Transverse colon (tissue), 4 donors: ENCODE results near the gene TAC1. TPM values are rescaled to one million over a fixed set of nuclear protein-coding genes. Genes with fewer than 3 reads are reported as not detected.

Experiments used
- DNase-seq: peaks from one replicate; pipeline ENCODE4 v3.0.0-alpha.2; 2019
- H3K27ac ChIP-seq, 4 donors: fragments of 200-600 bp; sonication (generic); 2 replicates each; pipeline ENCODE4 v1.5.1; 2016 to 2018; ENCODE audit warnings: inconsistent platforms in 4 of 4
- H3K27me3 ChIP-seq: fragments of 200-600 bp; sonication (generic); 2 replicates; pipeline ENCODE4 v1.5.1; 2017; ENCODE audit warnings: inconsistent platforms
- H3K36me3 ChIP-seq, 4 donors: fragments of 200-600 bp; sonication (generic); 2 replicates each; pipeline ENCODE4 v1.5.1; 2017 to 2019; ENCODE audit warnings: inconsistent platforms in 4 of 4
- H3K4me1 ChIP-seq, 4 donors: fragments of 200-600 bp; sonication (generic); 2 replicates each; pipeline ENCODE4 v1.5.1; 2017 to 2020; ENCODE audit warnings: inconsistent platforms in 4 of 4
- H3K4me3 ChIP-seq, 4 donors: fragments of 200-600 bp; sonication (generic); 1 replicate in 1 of 4; 2 replicates in 3 of 4; pipeline versions ENCODE4 v1.5.1 to v1.6.1; 2017 to 2019; ENCODE audit warnings: inconsistent platforms in 4 of 4
- H3K9me3 ChIP-seq, 2 donors: fragments of 200-600 bp; sonication (generic); 2 replicates each; pipeline ENCODE4 v1.5.1; 2017 to 2019; ENCODE audit warnings: inconsistent platforms in 2 of 2
- EP300 ChIP-seq: sonication (generic); formaldehyde crosslinking; IDR thresholded peaks from one replicate; pipeline ENCODE4 v1.6.1; 2017; ENCODE audit warnings: antibody characterized with exemption, low read depth
- POLR2A ChIP-seq: fragments of 450-650 bp; IDR thresholded peaks from one replicate; pipeline ENCODE4 v1.6.1; 2016; ENCODE audit warnings: antibody characterized with exemption, mild to moderate bottlenecking, moderate library complexity
- POLR2AphosphoS5 ChIP-seq, 3 donors: sonication (generic); formaldehyde crosslinking; IDR thresholded peaks; one replicate each; pipeline ENCODE4 v1.6.1; 2016; ENCODE audit warnings: antibody characterized with exemption in 3 of 3
- WGBS, 2 donors: methylation state at CpG; one replicate each; pipeline ENCODE4 v1.1.5; 2018; ENCODE audit warnings: low coverage in 1 of 2; 5-methylcytosine and 5-hydroxymethylcytosine counted together
- in situ Hi-C, 4 donors: fragments of 200-750 bp; cut with MboI; loops; one replicate each; pipeline versions ENCODE4 v1.15.0 to v1.15.1; 2017; ENCODE audit warnings: low sequenced_read_pairs in 3 of 4, low pct_ligation_motif_present in 1 of 4, low pct_unique_long_range_greater_than_20kb in 1 of 4
- intact Hi-C: fragments of 100-400 bp; cut with DNase I; formaldehyde crosslinking; loops from one replicate; pipeline ENCODE4 v1.15.1; 2023; ENCODE audit warnings: low total_unique reads
- total RNA-seq, 4 donors: library from RNA; depleted of rRNA; stranded (reverse); fragments of >200 nt; gene quantifications; one replicate each; pipeline ENCODE4 v1.1.0, GENCODE V29; 2016
- TF ChIP-seq, protein P1 (sequence below), 5 experiments: fragments of 200-600 bp in 3 of 5; fragments of 450-650 bp in 2 of 5; sonication (generic) in 3 of 5; IDR thresholded peaks; 1 replicate in 2 of 5; 2 replicates in 3 of 5; pipeline ENCODE4 v1.5.1; 2016 to 2017; ENCODE audit warnings: antibody characterized with exemption in 5 of 5, inconsistent platforms in 3 of 5, mild to moderate bottlenecking in 2 of 5, moderate library complexity in 1 of 5

TAC1 gene
- 1 to 10 TPM in 2 of 4 donors, not detected in 2; 2.7 to 4.0 TPM for total RNA-seq

DNA sequence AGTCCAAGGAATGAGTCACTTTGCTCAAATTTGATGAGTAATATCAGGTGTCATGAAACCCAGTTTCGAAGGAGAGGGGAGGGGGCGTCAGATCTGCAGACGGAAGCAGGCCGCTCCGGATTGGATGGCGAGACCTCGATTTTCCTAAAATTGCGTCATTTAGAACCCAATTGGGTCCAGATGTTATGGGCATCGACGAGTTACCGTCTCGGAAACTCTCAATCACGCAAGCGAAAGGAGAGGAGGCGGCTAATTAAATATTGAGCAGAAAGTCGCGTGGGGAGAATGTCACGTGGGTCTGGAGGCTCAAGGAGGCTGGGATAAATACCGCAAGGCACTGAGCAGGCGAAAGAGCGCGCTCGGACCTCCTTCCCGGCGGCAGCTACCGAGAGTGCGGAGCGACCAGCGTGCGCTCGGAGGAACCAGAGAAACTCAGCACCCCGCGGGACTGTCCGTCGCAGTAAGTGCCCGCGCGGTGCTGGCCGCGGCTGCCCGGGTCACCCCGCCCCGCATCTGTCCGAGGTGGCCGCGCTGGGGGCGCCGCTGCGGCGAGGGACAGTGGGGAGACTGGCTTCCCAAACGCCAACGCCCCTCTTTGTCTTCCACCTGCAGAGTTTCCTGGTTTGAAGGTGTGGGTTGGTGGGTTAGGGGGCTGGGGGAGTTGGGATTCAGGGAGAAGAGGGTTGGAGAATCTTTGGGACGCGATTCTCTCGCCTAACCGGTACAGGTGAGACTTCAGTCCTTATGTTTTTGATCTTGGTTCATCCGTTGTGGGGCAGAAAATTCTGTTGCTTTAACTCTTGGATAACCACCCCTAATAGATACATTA, at the start of gene TAC1:
Gene TAC1 (plus strand): TSS at position 351 of the 829 bp plus-strand sequence. CDS start 527 bp downstream, outside the sequence.
- 5 to 19% methylated on average over 4 to 57 of the region's 57 CpGs for WGBS, 2 donors
- Histone ChIP-seq H3K4me3 (peak within 1 kb of the TSS in 3 of 4 donors; percentile 2 to 44 (median 4)), H3K4me1 (peaks cover 0 to 25% (median 12%) of the 10 kb centered on the region in 4 donors), H3K27me3 (peaks cover 83% of the 10 kb centered on the region), H3K27ac (no peak within 1 kb of the TSS), H3K36me3 (no peaks in the 10 kb centered on the region), H3K9me3 (no peaks in the 10 kb centered on the region)
- in situ Hi-C loops (no loop called here), intact Hi-C loops (no loop called here)
- TF ChIP-seq POLR2A (no peak), POLR2AphosphoS5 (IDR thresholded peaks at IDR 0.05) (no peak), EP300 (no peak)
- TF ChIP-seq, protein P1, sequence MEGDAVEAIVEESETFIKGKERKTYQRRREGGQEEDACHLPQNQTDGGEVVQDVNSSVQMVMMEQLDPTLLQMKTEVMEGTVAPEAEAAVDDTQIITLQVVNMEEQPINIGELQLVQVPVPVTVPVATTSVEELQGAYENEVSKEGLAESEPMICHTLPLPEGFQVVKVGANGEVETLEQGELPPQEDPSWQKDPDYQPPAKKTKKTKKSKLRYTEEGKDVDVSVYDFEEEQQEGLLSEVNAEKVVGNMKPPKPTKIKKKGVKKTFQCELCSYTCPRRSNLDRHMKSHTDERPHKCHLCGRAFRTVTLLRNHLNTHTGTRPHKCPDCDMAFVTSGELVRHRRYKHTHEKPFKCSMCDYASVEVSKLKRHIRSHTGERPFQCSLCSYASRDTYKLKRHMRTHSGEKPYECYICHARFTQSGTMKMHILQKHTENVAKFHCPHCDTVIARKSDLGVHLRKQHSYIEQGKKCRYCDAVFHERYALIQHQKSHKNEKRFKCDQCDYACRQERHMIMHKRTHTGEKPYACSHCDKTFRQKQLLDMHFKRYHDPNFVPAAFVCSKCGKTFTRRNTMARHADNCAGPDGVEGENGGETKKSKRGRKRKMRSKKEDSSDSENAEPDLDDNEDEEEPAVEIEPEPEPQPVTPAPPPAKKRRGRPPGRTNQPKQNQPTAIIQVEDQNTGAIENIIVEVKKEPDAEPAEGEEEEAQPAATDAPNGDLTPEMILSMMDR (IDR thresholded peaks at IDR 0.05): no peak
- DNase-seq: no peak

DNA sequence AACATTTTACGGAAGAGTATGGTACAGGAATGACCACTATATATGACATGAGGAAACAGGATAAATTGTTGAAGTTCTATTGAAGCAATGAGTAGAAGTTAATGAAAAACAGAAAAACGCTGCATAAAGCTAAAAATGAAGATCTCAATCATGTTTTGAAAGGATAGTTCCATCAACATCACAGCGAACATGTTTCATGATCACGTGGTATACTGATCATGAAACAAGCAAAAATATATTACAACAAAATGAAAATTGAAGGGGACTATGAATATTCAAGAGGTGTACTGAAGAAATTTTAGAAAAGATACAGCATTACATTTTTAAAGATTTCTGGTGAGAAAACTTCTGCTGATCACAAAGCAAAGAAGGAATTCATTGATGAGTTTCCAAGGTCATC, 45.9 kb upstream of the TAC1 start:
- in situ Hi-C loops: no loop called here
- no peaks in the 10 kb centered on the region for H3K27me3 ChIP-seq
- no peaks in the 10 kb centered on the region for H3K36me3 ChIP-seq
- WGBS, 2 donors: 58 to 70% methylated on average over 3 to 4 of the region's 4 CpGs
- no peaks in the 10 kb centered on the region for H3K4me1 ChIP-seq
- no peak overlapping the region for H3K4me3 ChIP-seq
- no peak for DNase-seq
- no peaks in the 10 kb centered on the region for H3K9me3 ChIP-seq
- no peak for TF ChIP-seq EP300
- TF ChIP-seq POLR2AphosphoS5 (IDR thresholded peaks at IDR 0.05): no peak
- TF ChIP-seq, protein P1 (IDR thresholded peaks at IDR 0.05): no peak
- no peak for TF ChIP-seq POLR2A
- no peak overlapping the region for H3K27ac ChIP-seq
- intact Hi-C loops: no loop called here

GRCh38 chr7:97693586-97693985, 38.3 kb upstream of the TAC1 start:
- no peaks in the 10 kb centered on the region for H3K9me3 ChIP-seq
- H3K36me3 ChIP-seq: no peaks in the 10 kb centered on the region
- no peaks in the 10 kb centered on the region for H3K27me3 ChIP-seq
- H3K4me3 ChIP-seq: no peak overlapping the region
- peak; percentile 26 for DNase-seq
- H3K27ac ChIP-seq: no peak overlapping the region
- TF ChIP-seq POLR2AphosphoS5 (IDR thresholded peaks at IDR 0.05): no peak
- no peak for TF ChIP-seq EP300
- TF ChIP-seq, protein P1 (IDR thresholded peaks at IDR 0.05): no peak
- TF ChIP-seq POLR2A: no peak
- in situ Hi-C loops (no loop called here), intact Hi-C loops (no loop called here)
- 40 to 55% methylated on average over 1 of the region's 1 CpG for WGBS, 2 donors
- H3K4me1 ChIP-seq: no peaks in the 10 kb centered on the region

DNA sequence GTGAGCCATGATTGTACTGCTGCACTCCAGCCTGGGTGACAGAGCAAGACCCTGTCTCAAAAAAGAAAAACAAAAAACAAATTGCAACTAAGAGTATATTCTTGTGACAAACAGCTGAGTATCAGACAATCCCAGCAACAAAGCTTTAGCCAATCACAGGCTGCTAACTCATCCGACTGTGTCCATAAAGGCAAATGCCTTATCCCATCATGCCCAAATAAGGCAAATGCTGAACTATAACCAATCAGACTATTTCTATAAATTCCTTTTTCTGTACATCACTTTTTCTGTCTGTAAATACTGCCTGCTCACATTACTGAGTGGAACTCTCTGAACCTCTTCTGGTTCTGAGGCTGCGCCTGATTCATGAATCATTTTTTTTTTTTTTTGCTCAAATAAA, 37.5 kb upstream of the TAC1 start:
- Histone ChIP-seq H3K36me3 (no peaks in the 10 kb centered on the region), H3K9me3 (no peaks in the 10 kb centered on the region), H3K4me3 (no peak overlapping the region), H3K4me1 (no peaks in the 10 kb centered on the region), H3K27me3 (no peaks in the 10 kb centered on the region), H3K27ac (no peak overlapping the region)
- DNase-seq: no peak
- in situ Hi-C loops (no loop called here), intact Hi-C loops (no loop called here)
- WGBS, 2 donors: 86 to 87% methylated on average over 2 of the region's 2 CpGs
- TF ChIP-seq EP300 (no peak), POLR2A (no peak), POLR2AphosphoS5 (IDR thresholded peaks at IDR 0.05) (no peak)
- TF ChIP-seq, protein P1 (IDR thresholded peaks at IDR 0.05): no peak
